ENCODE measurements around the gene MPP2.
A peak's percentile ranks its signal among the peaks of the same experiment; 100 is the strongest.
"Not testable (repeated sequence)": the region's sequence is repeated elsewhere in the genome, so short reads cannot be mapped to it uniquely, and the experiment has no call there.

Gene MPP2

DNA sequence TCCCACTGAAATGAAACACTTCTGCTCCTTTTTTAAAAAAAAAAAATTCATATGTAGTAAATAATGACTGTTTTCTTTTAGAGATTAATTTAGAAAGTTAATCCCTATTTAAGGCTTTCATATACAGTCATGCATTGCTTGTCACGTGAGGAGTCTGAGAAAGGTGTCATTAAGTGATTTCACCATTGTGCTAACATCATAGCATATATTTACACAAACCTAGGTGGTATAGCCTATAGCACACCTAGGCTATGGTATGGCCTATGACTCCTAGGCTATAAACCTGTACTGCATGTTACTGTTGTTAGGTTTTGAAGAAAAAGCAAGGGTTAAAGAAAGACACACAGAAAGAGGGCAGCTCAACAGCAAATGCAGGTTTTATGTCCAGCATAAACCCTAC, 21.3 kb upstream of the MPP2 start:
- no peak for DNase-seq

- not testable (repeated sequence) for DNase-seq
Measured at GRCh38 chr17:43927929-43928328, 20.6 kb upstream of the MPP2 start.

DNA sequence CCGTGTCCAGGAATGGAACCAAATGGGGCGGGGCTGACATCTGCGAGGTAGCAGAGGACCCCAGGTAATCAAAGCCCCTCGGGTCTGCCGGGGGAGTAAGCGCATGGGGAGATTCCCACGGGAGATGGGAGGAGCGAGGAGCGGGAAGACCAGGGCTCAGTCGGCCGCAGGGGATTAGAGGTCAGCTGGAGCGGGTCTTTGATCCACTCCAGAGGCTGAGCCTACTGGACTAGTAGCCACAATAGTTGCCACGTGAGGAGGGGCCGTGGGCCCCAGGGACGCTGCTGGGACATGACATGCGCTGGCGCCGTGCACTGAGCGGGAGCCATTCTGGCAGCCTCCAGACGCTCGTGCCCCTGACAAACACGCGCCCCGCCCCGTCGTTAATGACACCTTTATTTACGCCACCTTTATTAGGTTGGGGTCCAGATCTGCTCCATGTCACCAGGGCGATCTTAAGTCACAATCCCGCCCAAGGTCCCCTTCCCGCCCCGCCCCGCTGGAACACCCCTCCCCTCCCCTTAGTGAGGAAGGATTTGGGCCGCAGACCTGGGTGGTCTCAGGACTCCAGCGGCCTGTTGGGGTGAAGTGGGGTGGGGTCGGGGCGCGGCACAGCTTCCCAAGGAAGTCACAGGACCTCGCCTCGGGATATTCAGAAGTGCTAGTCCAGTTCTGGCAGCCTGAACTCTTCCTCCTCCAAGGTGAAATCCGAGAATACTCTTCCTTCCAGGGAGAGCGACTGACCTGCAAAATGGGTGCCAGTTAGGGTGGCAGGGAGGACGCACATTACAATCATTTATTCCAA, 19.9 kb upstream of the MPP2 start:
- DNase-seq: no peak

DNA sequence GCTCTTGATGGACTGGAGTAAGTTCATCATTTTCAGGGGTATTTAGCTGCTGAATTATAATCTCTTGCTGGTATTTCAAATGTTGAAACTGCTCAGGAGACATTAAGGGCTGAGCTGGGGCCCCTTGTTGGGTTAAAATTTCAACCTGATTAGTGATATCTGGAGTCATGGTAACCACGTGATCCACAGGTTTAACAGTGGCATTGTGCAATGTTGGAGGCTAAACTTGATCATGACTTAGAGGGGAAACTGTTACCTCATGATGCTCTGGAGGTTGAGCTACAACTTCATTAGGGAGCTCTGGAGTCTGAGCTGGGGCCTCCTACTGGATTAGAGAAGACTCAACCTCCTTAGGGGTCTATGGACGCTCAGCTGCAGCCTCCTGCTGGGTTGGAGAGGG, 17.2 kb upstream of the MPP2 start:
- DNase-seq: no peak

DNA sequence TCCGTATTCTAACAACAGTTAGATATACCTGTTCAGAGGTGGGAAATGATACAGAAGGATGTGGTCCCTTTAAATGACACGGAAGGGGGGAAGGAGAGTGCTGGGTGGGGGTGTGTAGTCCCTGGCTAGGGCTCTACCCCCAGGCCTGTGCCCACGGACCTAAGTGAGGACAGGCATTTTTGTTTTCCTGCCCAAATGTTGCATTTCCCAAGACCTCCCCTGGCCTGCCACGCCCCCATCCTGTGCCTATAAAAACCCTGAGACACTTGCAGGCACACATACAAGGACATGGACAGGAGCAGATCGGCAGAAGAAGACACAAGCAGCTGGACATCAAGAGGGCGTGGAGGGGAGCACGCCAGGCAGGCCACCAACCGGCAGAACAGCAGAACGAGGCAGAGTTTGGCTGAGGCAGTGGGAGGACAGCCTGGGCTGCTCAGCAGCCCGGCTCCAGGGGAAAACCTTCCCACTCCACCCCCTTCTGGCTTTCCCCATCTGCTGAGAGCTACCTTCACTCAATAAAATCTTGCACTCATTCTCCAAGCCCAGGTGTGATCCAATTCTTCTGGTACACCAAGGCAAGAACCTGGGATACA, 13.3 kb upstream of the MPP2 start:
- DNase-seq: no peak

GRCh38 chr17:43918026-43918389, 10.7 kb upstream of the MPP2 start:
- no peak for DNase-seq

GRCh38 chr17:43917348-43918025, 10.2 kb upstream of the MPP2 start:
- DNase-seq: peak; percentile 36 to 44

DNA sequence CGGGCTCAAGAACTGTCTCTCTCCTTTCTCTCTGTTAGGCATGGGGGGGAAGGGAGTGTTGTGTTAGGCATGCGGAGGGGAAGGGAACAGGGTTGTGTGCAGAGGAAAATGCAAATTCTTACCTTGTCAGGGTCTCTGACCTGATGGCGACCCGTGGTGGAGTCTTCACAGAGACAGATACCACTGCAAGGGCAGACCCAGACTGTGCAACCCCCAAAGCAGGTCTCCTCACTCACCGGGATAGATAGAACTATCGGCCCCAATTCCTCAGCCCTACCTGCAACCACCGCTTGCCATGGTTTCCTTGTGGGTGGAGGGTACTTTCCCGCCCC, 9.6 kb upstream of the MPP2 start:
- DNase-seq: no peak

DNA sequence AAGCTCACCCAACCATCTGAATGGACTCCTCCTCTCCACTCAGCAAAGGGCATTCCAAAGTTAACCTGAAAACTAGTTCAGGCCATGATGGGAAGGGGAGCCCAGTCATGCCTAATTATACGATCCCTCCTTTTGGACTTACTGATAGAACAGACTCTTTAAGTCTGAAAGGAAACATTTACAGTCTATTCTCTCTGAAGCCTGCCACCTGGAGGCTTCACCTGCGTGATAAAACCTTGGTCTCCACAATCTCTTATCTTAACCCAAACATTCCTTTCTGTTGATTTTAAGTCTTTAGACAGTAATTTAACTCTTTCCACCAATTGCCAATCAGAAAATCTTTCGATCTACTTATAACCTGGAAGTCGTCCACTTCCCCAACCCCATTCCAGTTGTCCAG, 9.0 kb upstream of the MPP2 start:
- no peak for DNase-seq

DNA sequence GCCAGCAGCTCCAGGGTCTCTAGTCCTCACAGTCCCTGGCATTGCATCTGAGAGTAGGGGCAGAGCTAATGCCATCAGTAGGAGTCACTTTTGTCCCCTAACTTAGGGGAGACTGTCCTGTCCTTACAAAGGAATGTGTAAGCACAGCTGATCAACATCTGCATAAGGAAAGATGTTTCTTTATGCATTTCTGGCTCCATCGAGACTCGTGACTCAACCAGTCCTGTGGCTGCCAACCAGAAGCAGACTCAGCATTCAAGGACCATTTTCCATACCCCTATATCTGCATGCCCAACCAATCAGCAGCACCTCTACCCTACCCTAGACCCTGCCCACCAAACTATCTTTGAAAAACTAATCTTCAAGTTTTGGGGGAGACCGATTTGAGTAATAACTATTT, 8.2 kb upstream of the MPP2 start:
- DNase-seq: no peak

GRCh38 chr17:43914451-43914850, 7.1 kb upstream of the MPP2 start:
- no peak for DNase-seq

GRCh38 chr17:43913584-43913983, 6.2 kb upstream of the MPP2 start:
- DNase-seq: no peak

DNA sequence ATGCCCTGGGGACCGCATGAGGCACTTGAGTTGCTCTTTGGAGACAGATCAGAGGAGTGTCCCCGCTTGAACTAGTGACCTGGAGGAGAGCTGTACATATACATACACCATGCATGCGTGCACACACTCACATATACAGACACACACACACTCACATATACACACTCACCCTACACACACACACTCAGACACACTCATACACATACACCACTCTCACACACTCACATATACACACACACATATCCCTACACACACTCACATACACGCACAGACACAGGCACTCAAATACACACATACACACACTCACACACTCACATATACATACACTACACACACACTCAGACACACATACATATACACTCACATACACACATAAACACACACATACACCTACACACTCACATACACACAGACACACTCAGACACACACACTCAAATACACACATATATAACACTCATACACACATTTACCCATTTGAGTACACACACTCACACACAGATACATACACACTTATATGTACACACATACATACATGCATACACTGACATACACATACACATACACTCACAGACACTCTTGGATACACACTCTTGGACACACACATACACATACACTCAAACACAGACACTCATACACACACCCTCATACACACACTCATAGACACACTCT, 5.4 kb upstream of the MPP2 start:
- DNase-seq: no peak

GRCh38 chr17:43911904-43912303, 4.6 kb upstream of the MPP2 start:
- DNase-seq: no peak

GRCh38 chr17:43909537-43910231, 2.3 kb upstream of the MPP2 start:
- no peak for DNase-seq

DNA sequence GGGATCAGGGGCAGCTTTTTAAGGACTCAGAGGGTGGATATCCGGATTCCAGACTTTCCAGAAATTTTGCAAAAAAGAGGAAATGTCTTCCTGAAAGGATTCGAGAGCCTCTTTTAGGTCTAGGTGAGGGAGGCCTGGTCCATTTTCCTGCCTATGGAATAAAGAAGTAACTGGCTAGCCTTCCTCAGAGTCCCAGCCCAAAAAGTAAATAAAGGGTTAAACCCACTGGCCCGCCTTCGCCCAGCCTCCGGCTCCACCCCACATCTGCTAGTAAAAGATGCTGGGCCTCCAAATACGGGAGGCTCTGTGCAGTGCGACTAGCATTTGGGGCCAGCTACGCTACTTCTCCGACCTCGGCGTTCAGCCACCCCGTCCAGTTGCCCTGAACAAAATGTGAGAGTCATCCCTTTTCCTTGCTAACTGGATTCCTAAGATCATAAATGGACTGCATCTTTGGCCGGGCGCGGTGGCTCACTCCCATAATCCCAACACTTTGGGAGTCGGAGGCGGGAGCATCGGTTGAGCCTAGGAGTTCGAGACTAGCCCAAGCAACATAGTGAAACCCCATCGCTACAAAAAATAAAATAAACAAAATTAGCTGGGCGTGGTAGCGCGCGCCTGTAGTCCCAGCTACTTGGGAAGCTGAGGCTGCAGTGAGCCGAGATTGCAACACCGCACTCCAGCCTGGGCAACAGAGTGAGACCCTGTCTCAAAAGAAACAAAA, 824 bp upstream of the MPP2 start:
- peak; percentile 51 to 53 for DNase-seq

DNA sequence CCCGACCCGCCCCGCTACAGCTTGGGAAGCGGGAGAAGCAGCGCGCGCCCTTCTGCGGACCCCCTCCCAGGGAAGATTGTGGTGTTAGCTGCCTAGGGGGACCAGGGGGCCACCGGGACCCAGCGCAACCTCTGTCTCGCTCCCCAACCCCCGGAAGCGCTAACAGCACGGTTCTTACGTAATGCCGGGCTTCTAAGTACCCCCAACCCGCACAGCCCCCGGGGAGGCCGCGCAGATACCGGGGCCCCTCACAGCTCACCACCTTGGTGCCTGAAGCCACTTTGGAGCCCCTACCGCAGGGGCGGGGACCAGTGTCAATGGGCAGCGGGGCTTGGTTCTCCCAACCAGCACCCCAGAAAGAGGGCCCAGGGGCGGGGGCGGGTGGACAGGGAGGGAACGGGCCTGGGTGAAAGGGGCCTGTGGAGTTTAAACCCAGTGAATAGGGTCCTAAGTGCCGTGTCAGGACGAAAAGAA, 348 bp downstream of the MPP2 start:
- no peak for DNase-seq

GRCh38 chr17:43905985-43906852, 1.1 kb downstream of the MPP2 start:
- DNase-seq: no peak

DNA sequence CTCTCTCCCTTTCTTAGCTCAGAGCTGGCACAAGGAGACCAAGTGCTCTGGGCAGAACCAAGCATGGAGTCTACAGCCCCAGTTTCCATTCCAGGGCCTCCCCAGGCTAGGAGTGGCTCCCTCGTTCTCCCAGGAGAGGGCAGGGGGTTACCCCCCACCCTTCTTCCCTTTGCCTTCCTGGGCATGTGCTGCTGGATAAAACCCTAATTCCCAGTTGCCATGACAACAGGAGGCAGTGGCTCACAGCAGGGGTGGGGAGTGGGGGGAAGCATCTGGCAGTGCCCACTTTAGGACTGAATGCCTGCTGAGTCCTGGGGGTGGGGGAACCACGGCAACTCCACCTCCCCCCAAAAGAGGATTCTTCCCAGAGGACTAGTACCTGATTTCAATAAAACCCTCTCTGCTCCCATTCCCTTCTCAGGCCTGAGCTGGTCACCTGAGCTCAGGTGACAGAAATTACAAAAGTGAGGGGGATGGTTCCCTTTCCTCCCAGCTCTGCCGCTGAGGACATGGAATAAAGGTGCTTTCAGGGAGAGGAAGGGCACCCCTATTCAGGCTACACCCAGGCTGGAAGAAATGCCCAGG, 1.8 kb downstream of the MPP2 start:
- no peak for DNase-seq

DNA sequence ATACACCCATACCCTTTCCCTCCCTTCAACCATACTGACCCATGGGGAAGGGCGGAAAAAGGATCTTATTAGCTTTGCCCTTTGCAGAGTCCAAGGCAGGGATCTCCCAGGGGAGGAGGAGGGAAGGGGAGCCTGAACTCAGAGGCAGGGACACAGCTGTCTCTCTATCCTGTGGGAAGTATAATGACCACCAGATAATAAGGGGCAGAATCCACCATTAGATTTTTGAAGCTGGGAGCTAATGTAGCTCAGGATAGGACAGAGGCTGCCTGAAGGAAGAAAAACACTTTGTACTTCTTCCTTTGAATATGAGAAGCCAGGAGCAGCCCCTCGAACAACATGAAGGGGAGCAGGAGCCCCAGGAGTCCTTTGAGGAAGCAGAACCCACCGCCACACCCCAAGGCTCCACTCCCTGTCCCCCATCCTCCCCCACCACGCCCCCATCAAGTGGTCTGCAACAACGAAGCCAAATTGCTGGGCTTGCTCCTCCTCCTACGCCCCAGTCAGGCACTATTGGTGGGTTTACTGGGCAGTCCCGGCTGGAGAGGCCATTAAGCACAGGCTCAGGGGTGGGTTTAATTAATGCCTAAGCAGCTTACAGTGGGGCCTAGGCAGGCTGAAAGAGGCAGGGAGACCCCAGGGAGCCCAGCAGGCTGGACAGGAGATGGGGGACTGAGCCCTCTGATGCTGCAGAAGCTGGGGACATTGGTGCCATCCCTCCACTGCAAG, 5.3 kb downstream of the MPP2 start:
- DNase-seq: no peak

All from activated CD4-positive, alpha-beta T cell treated with anti-CD3 and anti-CD28 coated beads, Interleukin-2, amount 50 U/mL, for 4 hours (primary cell).